GM13977 (cell line): ENCODE results near the gene C20orf144.

Source experiments
- DNase-seq: peaks from one replicate; pipeline ENCODE4 v3.0.0; 2012; ENCODE audit warnings: low spot score
- CTCF ChIP-seq: IDR thresholded peaks from 2 replicates; pipeline ENCODE4 v1.5.1; 2012; ENCODE audit warnings: mild to moderate bottlenecking, control low read depth; ENCODE audit not compliant: insufficient read depth; ENCODE audit errors: extremely low read depth, missing control alignments
- in situ Hi-C: fragments of 300-500 bp; cut with MboI; formaldehyde crosslinking; loops from one replicate; pipeline ENCODE4 v1.12.0; 2022; ENCODE audit warnings: low sequenced_read_pairs, low pct_unique_long_range_greater_than_20kb, mixed read lengths, inconsistent platforms; ENCODE audit not compliant: unreplicated experiment

C20orf144 gene

GRCh38 chr20:33648396-33649004 lies 13.6 kb upstream of the C20orf144 start:
- in situ Hi-C loops: no loop called here
- no peak for DNase-seq
- TF ChIP-seq CTCF: no peak

GRCh38 chr20:33649201-33649681 lies 12.9 kb upstream of the C20orf144 start:
- DNase-seq: no peak
- in situ Hi-C loops: no loop called here
- no peak for TF ChIP-seq CTCF

GRCh38 chr20:33650111-33650752 lies 11.9 kb upstream of the C20orf144 start:
- TF ChIP-seq CTCF: no peak
- in situ Hi-C loops: loop anchor here (10.0 kb wide), 1 partner anchor 195 kb away; no protein-coding TSS in a partner anchor
- no peak for DNase-seq

- in situ Hi-C loops: loop anchor here (10.0 kb wide), 1 partner anchor 196 kb away; no protein-coding TSS in a partner anchor
- no peak for DNase-seq
- TF ChIP-seq CTCF: no peak
Measured at GRCh38 chr20:33650753-33651561, 11.2 kb upstream of the C20orf144 start.

GRCh38 chr20:33651562-33652048 lies 10.5 kb upstream of the C20orf144 start:
- in situ Hi-C loops: loop anchor here (10.0 kb wide), 1 partner anchor 197 kb away; no protein-coding TSS in a partner anchor

More at GRCh38 chr20:33651562-33652048, 10.5 kb upstream of the C20orf144 start:
- DNase-seq: no peak
- no peak for TF ChIP-seq CTCF
